KG1 (cell line): ENCODE results near the gene CLDN10.

Experiments used
- DNase-seq: peaks from one replicate; lab custom pipeline; 2025; lab: John Stamatoyannopoulos, UW

The CLDN10 gene

DNA sequence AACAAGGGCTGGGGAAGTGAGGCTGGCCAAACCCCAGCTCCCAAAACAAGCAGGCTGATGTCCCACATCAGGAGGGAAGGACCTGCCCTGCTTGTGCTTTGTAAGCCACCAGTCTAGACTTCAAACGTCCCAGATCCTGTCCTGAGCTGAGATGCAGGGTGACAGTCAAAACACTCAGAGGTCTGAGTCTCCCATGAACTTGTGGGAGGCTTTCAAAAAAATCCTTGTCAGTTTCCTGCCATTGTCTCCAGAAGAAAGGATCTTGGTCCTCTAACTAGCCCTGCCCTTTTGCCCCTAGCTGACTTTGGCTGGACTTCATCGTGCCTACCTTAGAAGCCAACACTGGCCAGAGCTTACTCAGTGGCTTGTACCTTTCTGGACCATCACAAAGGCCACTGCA is 48.7 kb downstream of the CLDN10 start:
- no peak for DNase-seq

DNA sequence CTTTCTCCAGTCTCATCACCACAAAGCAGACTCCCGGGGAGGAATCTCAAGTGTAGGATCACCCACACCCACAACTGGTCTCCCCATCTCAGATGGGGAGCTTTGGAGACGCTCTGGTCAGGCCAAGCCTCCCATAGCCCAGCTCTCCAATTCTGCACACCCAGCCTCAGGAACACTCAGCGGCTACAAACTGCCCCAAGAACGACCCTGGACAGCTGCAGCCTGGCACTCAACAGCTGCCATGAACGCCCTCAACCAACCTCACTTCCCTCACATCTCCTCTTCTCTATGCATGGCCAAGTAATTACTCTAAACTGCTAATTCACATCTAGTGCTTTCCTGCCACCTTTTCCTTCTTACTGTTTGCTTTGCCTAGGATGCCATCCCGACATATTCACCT is 49.4 kb downstream of the CLDN10 start:
- DNase-seq: no peak

DNA sequence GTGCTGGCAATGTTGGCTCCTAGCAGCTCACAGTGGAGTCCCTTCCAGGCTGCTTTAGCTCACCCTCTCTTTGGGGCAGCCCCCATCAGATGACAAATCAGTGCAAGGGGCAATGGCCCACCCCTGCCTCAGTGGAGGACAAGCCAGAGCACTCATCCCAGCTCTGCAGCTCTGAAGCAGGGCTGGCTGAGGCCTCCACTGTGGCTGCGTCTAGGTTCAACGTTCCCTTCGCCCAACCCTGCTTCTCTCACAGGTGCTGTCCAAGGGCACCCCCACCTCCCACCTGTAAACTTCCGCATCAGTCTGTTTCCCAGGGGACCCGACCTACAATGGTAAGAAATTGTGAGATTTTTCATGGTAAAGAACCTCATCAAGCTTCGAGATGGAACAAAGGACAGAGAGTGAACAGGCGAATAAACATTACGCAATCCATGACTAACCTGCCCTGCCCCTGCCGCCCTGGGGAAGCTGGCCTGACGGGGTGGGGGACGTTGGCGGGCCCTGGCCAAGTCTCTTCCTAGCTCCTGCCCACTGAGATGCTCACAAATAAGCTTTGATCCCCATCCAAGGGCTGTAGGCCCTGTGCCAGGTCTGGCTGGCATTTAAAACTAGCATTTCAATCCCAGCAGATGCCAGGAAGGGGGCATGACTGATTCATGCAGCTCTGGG is 51.5 kb downstream of the CLDN10 start:
- no peak for DNase-seq

DNA sequence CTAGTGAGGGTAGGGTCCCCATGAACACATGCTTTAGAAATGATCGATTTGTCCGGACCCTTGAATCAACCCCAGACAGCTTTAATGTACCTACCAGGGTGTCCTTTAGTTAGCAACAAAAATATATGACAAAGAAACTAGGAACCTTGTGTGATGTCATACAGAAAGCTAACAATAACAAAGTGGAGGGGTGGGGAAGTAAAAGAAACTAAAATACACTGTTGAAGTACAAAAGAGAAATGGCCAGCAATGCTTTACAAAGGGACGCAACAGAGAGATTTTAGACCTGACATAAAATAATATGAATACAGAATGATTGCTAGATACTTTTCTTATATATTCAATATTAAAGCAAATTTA is 52.0 kb downstream of the CLDN10 start:
- no peak for DNase-seq

DNA sequence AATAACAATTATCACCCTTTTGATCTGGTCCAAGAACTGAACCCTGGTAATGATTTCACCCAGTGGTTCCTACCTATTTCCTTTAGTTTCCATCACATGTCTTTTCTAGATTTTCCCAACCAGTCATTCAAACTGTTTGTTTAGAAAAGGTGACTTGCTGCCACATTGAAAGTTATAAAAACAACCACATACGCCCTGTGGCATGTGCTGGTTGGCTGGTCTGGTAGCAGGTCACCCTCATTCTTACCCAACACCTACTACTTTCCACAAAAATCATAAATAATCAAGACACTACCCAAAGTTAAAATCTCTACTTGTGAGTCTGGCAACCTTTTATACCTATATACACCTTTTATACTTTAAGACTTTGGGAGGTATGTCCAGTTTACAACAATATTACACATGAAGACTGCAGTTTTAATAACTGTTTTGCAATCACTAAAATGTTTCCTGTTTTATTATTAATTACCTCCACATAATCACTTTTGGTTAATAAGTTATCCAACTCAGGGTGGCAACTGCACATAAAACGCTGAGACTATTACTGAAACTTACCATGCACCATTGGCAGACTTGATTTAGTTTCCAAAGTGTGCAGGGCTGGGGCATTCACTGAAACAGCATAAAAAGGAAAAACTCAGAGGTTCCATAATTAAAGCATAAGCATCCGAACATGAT is 53.1 kb downstream of the CLDN10 start:
- no peak for DNase-seq

DNA sequence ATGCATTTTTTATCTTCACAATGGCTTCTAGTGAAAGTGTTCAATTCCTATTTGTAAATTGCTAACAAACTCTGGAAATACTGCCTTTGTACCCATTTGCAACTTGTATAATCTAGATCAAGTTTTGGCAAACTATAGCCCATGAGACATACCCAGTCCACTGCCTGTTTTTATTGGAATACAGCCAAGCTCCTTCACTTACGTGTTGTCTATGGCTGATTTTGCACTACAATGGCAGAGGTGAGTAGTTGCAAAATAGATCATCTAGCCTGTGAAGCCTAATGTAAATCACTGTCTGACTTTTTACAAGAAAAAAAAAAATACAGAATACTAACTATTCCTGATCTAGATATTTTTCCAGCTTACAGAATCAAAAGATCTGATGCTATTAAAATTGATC is 54.8 kb downstream of the CLDN10 start:
- no peak for DNase-seq

DNA sequence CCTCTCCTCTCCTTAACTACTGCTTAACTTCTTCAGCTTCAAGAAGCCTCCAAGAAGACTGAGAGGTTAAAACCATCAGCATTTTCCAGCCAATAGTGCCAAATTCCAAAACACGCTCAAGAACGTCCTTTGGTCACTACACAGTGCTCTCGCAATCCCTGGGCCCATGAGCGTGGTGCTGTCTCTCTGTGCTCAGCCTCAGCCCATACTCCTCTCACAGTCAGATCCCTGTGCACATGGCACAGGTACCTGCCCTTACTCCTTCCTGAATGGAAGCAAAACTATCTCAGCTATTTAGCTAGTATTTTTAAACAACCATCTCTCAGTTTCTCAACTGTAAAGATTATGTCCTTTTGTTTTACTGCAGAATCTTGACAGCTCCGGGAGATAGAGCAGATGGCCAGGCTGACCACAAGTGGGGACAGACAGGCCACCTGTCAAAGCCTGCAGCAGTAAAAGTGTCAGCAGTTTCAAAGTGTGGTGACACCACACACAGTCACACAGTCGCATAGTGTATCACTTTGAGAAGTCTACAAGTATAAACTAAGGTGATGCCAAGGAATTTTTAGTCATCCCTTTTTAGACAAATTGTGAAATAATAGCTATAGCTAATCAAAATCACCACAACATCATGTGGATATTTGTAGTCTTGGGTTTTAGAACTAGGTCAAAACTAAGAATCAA is 56.3 kb downstream of the CLDN10 start:
- DNase-seq: no peak

DNA sequence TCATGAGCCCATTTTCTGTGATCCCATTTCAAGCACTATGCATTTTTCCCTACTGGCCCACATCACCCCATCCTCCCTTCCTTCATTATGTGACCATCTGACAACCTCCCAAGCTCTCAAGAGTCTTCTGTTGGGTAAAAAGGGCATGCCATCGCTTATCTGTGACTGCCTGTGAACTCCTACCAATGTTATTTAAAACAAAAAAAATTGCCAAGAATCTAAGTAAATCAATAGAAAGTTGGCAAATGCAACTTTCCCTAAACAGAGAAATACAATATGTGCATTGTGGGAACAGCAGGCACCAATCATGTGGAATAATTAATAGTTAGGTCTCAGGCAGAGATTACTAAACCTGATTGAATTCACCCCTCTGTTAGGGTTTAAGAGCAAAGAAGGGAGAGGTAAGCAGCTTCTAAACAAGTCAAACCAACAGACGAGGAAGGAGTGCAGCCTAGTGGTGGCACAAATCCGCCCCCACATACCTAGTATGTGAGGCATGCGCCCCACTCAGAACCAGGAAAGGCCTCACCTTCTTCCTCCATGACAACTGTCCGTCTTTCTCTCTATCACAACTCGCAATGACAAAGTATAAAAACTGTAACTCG is 62.2 kb downstream of the CLDN10 start:
- no peak for DNase-seq

DNA sequence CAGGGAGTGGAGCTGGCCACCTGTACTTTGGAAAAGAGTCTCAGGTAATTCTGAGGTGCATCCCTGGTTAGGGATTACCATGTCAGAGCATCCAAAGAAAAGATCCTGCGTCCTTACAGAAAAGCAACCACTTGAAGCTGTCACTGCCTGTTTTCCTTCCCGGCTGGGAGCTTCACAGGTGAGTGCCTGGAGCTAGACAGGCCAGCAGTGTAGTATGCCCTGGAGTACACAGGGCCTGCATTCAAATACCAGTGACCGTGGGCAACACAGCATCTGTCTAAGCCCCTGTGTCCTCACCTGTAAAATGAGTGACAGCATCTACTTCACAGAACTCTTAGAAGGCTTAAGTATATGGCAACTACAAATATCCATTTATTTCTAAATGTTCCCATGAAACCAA is 63.0 kb downstream of the CLDN10 start:
- no peak for DNase-seq

DNA sequence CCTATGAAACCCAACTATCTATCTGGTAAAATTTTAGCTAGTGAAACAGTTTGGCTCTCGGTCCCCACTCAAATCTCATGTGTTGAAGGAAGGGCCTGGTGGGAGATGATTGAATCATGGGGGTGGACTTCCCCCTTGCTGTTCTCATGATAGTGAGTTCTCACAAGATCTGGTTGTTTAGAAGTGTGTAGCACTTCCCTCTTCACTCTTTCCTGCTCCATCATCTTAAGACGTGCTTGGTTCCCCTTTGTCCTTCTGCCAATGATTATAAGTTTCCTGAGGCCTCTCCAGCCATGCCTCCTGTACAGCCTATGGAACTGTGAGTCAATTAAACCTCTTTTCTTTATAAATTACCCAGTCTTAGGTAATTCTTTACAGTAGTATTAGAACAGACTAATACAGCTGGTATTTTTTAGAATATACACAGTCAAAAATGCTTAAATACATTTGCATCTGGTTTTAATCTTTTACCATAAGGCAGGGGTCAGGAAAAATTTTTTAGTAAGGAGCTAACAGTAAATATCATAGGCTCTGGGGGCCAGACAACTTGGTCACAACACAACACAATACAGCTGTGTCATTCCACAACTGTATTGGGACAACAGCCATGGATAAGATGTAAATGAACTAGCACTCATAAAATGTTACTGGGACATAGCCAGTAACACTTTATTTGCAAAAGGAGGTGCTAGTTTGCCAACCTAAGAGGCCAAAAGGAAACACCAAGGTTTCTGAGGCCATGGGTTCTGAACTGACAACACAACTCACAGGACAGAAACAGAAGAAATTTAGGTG is 67.7 kb downstream of the CLDN10 start:
- DNase-seq: no peak

DNA sequence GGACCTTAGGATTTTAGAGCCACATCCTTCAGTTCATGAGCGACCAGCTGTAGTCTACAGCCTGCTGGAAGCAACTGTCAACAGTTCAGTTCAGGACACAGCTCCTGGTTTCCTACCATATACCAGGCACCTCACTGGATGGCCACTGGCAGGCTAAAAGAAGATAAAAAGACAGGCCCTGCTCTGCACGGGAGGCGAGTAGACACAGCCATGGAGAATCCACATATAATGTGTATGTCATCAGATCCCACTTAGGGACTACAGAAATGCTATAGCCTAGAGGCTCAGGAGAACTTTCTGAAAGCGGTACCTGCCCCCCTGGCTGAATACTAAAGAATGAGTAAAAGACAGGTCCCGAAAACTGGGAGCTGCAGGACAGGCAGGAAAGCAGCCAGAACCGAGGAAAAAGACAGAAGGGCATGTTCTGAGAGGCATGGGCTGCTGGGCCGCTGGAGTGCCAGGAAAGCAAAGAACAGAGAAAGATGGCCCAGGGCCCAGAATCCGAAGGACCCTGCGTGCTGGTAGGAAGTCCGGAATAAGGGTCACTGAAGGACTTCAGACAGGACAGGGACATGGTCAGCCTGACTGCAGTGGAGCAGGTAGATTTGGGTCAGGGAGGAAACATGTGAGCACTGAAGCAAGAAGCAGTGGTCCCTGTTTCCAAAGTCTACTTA is 68.4 kb downstream of the CLDN10 start:
- no peak for DNase-seq

DNA sequence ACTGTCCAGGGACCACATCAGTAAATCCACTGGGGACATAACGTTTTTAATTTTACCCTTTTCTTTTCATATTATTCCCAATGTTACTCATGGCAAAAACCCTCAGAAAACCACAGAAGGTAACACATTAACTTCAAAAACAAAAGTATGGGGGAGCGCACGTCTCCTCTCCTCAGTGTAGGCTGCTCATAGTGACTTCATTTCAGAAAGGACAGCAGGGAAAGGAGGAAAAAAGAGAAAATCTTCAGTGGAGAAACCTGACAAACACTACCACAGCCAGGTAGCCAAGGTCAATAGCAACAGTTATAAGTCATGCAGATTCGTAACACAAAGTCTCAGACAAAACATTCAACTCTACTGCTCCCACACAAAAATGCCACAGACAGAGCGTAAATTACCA is 70.6 kb downstream of the CLDN10 start:
- DNase-seq: no peak

DNA sequence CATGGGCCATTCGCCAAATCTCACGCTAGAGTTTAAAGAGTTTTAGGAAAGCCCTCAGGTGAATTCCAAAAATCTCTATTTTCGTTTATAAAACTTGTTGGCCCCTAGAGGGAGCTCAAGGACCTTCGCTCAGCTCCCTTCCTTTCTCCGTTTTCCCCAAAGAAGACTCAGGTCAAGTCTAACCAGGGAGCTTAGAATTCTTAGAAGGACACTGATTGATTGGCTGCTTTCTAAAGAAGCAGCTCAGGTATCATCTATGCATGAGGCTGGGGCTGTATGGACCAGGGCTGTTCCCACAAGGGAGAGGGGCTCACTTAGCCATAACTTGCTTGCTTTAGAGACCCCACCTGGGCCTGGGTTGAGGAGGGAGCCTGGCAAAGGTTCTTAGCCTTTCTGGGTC is 71.5 kb downstream of the CLDN10 start:
- DNase-seq: peak; percentile 12

DNA sequence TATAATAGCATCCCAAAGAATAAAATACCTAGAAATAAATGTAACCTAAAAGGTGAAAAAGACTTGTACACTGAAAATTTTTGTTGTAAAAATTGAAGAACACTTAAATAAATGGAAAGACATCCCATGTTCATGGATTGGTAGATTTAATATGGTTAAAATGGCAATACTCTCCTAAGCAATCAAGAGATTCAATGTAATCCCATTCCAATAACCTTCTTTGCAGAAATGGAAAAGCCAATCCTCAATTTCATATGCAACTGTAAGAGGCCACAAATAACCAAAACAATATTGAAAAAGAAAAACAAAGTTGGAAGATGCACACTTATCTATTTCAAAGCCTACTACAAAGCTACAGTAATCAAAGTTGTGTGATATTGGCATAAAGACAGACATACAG is 74.2 kb downstream of the CLDN10 start:
- no peak for DNase-seq

DNA sequence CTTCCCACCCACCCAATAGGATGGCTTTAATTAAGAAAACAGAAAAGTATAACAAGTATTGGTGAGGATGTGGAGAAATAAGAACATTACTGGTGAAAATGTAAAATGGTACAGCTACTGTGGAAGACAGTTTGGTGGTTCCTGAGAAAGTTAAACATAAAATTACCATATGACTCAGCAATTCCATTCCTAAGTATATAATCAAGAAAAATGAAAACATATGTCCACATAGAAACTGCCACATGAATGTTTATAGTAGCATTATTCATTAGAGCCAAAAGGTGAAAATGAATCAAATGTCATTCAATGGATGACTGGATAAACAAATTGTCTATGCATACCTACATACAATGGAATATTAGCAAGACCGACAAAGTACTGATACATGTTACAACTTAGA is 75.1 kb downstream of the CLDN10 start:
- DNase-seq: no peak

DNA sequence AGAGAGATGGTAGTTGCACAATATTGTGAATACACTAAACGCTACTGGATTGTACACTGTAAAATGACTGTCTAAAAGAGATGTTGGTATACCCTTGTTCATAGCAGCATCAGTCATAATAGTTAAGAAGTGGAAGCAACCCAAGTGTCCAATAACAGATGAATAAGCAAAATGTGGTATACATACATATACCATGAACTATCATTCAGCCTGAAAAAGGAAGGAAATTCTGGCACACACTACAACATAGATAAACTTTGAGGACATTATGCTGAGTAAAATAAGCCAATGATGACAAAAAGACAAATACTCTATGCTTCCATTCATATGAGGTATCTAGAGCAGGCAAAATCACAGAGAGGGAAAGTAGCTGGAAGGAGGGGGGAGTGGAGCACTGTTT is 76.0 kb downstream of the CLDN10 start:
- DNase-seq: no peak

DNA sequence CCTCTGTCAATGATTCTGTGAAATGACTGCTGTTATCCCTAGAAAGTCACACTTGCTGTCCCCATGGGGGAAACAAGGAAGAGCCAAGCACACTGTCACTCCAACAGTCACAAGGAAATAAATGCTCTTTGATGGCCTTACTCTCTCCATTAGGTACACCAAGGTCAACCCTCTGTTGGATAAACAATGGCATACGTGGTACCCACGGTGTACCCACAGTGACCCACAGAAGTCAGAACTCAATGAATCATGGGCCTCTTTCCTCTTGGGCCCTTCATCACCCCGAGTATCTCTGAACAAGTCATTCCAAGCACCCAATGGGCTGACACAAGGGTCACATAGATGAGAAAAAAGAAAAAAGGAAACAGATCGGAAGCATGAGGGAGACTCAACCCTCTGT is 76.6 kb downstream of the CLDN10 start:
- DNase-seq: no peak
